HCT116 (cell line): ENCODE measurements around the gene NTN3. TPM values are rescaled to one million over a fixed set of nuclear protein-coding genes. Genes with fewer than 3 reads are reported as not detected.

ENCODE experiments used
- ATAC-seq: fragments of 200-7000 bp; cut with Tn5 transposase; 2 replicates; pipeline ENCODE4 v1.9.1; 2020; ENCODE audit warnings: mild to moderate bottlenecking, moderate library complexity
- BruUV-seq: library from RNA; stranded (reverse); fragments of 400-500 nt; replicated peaks from 2 replicates; lab custom pipeline; 2021; lab: Mats Ljungman, UMichigan
- CTCF ChIA-PET: fragments of 300-600 bp; sonication (Branson Sonifier 250); formaldehyde crosslinking; loops from one replicate; lab custom pipeline; 2021; ENCODE audit warnings: antibody characterized with exemption; lab: Charles Lee
- POLR2A ChIA-PET: fragments of 300-600, 350-600 bp; sonication (Branson Sonifier 250); formaldehyde crosslinking; loops from one replicate; lab custom pipeline; 2021; ENCODE audit warnings: antibody characterized with exemption; lab: Charles Lee
- RAD21 ChIA-PET, 2 experiments: fragments of 300-600 bp; sonication (Branson Sonifier 250); formaldehyde crosslinking; loops; one replicate each; lab custom pipeline; 2023; ENCODE audit warnings: low total read pairs in 2 of 2; ENCODE audit not compliant: uncharacterized antibody in 2 of 2, unreplicated experiment in 2 of 2, low non-redundant PET in 1 of 2; lab: Charles Lee
- DNase-seq: peaks from one replicate; pipeline ENCODE4 v3.0.0-alpha.2; 2010; ENCODE audit warnings: low read depth, low spot score
- H2AFZ ChIP-seq: fragments of 200-600 bp; shearing (Covaris generic), sonication (generic); 2 replicates; pipeline ENCODE4 v1.6.1; 2017; ENCODE audit warnings: low read depth, mixed run types, mixed read lengths, antibody characterized with exemption, low read length; ENCODE audit not compliant: poor library complexity, severe bottlenecking
- H3K27ac ChIP-seq: 2 replicates; pipeline ENCODE4 v1.5.1; 2012; ENCODE audit warnings: low read depth, low read length
- H3K27me3 ChIP-seq: fragments of 200-600 bp; sonication (generic); 2 replicates; pipeline ENCODE4 v1.6.1; 2016; ENCODE audit warnings: mixed run types, low read length, mixed read lengths; ENCODE audit not compliant: insufficient read depth
- H3K36me3 ChIP-seq, 2 experiments: fragments of 200-500 bp in 1 of 2; fragments of 200-600 bp in 1 of 2; sonication (Bioruptor generic) in 1 of 2; sonication (generic) in 1 of 2; 2 replicates each; pipeline versions ENCODE4 v1.5.1 to v1.6.1; 2014 to 2016; ENCODE audit warnings: low read length in 2 of 2, inconsistent platforms in 1 of 2, mixed read lengths in 1 of 2, mixed run types in 1 of 2; ENCODE audit not compliant: insufficient read depth in 2 of 2, control insufficient read depth in 1 of 2
- H3K4me1 ChIP-seq, 2 experiments: fragments of 200-600 bp in 1 of 2; sonication (generic) in 1 of 2; 2 replicates each; pipeline versions ENCODE4 v1.5.1 to v1.6.1; 2012 to 2017; ENCODE audit warnings: low read length in 2 of 2, inconsistent platforms in 1 of 2, mild to moderate bottlenecking in 1 of 2, mixed read lengths in 1 of 2, mixed run types in 1 of 2, moderate library complexity in 1 of 2; ENCODE audit not compliant: insufficient read depth in 2 of 2, control insufficient read depth in 1 of 2
- H3K4me2 ChIP-seq: fragments of 200-600 bp; sonication (generic); 2 replicates; pipeline ENCODE4 v1.6.1; 2017; ENCODE audit warnings: mixed run types, low read length, mixed read lengths
- H3K4me3 ChIP-seq, 2 experiments: fragments of 200-600 bp in 1 of 2; sonication (generic) in 1 of 2; replicated peaks in 1 of 2; 2 replicates each; pipeline ENCODE4 v1.5.1; 2011 to 2016; ENCODE audit warnings: low read length in 2 of 2, control low read depth in 1 of 2, low read depth in 1 of 2, mild to moderate bottlenecking in 1 of 2, mixed read lengths in 1 of 2, mixed run types in 1 of 2
- H3K79me2 ChIP-seq: fragments of 200-600 bp; sonication (generic); 2 replicates; pipeline ENCODE4 v1.6.1; 2017; ENCODE audit warnings: mild to moderate bottlenecking, mixed run types, low read length, moderate library complexity, mixed read lengths; ENCODE audit not compliant: insufficient read depth
- H3K9ac ChIP-seq: fragments of 200-600 bp; sonication (generic); 2 replicates; pipeline ENCODE4 v1.6.1; 2016; ENCODE audit warnings: low read length, mixed read lengths
- H3K9me2 ChIP-seq: fragments of 200-600 bp; sonication (generic), shearing (Covaris generic); 2 replicates; pipeline ENCODE4 v1.6.1; 2017; ENCODE audit warnings: mixed run types, mild to moderate bottlenecking, moderate library complexity; ENCODE audit not compliant: insufficient read depth
- H3K9me3 ChIP-seq, 2 experiments: fragments of 200-500 bp in 1 of 2; fragments of 200-600 bp in 1 of 2; sonication (Bioruptor generic) in 1 of 2; sonication (generic) in 1 of 2; 2 replicates each; pipeline ENCODE4 v1.6.1; 2014 to 2017; ENCODE audit warnings: low read length in 2 of 2, mixed read lengths in 2 of 2, inconsistent platforms in 1 of 2, low read depth in 1 of 2, mild to moderate bottlenecking in 1 of 2, mixed run types in 1 of 2, moderate library complexity in 1 of 2; ENCODE audit not compliant: control insufficient read depth in 1 of 2, insufficient read depth in 1 of 2
- H4K20me1 ChIP-seq: fragments of 200-600 bp; sonication (generic), shearing (Covaris generic); 2 replicates; pipeline ENCODE4 v1.6.1; 2017; ENCODE audit warnings: mixed run types, mild to moderate bottlenecking, moderate library complexity; ENCODE audit not compliant: insufficient read depth
- CBX3 ChIP-seq: IDR thresholded peaks from 2 replicates; pipeline ENCODE4 v1.6.1; 2012; ENCODE audit warnings: low read depth
- ELF1 ChIP-seq: IDR thresholded peaks from 2 replicates; pipeline ENCODE4 v1.6.1; 2012; ENCODE audit warnings: low read depth, borderline replicate concordance
- POLR2AphosphoS5 ChIP-seq: IDR thresholded peaks from 2 replicates; pipeline ENCODE4 v1.6.1; 2011; ENCODE audit warnings: mild to moderate bottlenecking, low read depth, low read length, moderate library complexity
- RAD21 ChIP-seq: IDR thresholded peaks from 2 replicates; pipeline ENCODE4 v1.6.1; 2012; ENCODE audit warnings: low read depth, mild to moderate bottlenecking
- ZFX ChIP-seq: fragments of 450-650 bp; IDR thresholded peaks from 2 replicates; pipeline ENCODE4 v1.6.1; 2017
- intact Hi-C: fragments of 100-400 bp; cut with micrococcal nuclease; formaldehyde crosslinking; loops from 2 replicates; pipeline ENCODE4 v1.10.0; 2022
- total RNA-seq: library from RNA; stranded (reverse); gene quantifications from one replicate; pipeline ENCODE4 v1.2.1, GENCODE V29; 2021; ENCODE audit not compliant: unreplicated experiment
- TF ChIP-seq, protein P1 (sequence below), 3 experiments: fragments of 200-600 bp in 1 of 3; sonication (generic) in 1 of 3; IDR thresholded peaks in 2 of 3; conservative IDR thresholded peaks in 1 of 3; 2 replicates each; pipeline ENCODE4 v1.5.1; 2012 to 2017; ENCODE audit warnings: low read depth in 2 of 3, low read length in 2 of 3, antibody characterized with exemption in 1 of 3, borderline replicate concordance in 1 of 3, control low read depth in 1 of 3, mild to moderate bottlenecking in 1 of 3, mixed read lengths in 1 of 3, mixed run types in 1 of 3, moderate library complexity in 1 of 3; ENCODE audit not compliant: insufficient read depth in 1 of 3
- TF ChIP-seq, protein P2 (sequence below): IDR thresholded peaks from 2 replicates; pipeline ENCODE4 v1.6.1; 2012
- TF ChIP-seq, protein P3 (sequence below): IDR thresholded peaks from 2 replicates; pipeline ENCODE4 v1.6.1; 2012; ENCODE audit warnings: low read depth

NTN3 gene
- total RNA-seq, 1 experiment from 2014 or later, result 0.30 TPM

DNA sequence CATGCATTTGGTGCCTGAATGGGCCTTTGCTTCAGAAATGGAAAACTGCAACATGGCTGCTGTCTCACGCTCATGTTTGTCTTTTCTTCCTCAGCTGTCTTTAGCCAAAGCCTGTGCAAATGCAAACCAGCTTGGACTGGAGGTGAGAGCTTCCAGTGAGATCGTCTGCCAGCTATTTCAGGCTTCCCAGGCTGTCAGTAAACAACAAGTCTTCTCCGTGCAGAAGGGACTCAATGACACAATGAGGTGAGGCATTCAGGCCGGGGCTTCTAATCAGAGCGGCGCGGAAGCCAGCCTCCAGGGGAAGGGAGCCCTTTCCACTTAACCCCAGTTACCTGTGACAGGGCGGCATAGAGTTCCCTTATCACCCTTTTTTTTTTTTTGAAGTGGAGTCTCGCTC lies 27.5 kb upstream of the NTN3 start:
- RAD21 ChIA-PET, result no interaction called here

DNA sequence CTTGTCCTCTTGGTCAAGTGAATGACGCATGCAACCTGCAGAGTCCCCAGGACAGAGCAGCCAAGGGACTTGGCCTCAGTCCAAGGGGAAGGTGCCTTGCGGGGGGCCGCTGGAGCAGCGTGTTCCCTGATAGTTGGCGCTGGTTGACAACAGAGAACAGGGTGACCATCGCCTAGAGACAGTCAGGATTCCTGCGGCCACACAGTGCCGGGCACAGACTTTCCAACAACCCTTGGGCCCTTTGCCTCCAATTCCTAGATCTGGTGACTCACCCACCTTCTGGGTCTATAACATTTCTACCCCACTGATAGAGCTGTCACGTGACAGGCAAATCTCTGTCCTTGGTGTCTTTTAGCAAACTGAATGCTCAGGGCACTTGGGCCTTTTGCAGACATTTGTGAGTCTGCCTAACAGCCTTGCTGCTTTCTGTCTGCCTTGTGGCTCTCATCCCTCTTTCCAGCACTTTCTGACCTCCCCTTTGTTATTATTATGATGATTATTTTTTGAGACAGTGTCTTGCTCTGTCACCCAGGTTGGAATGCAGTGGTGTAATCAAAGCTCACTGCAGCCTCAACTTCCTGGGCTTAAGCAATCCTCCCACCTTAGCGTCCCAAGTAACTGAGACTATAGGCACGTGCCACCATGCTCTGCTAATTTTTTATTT lies 23.0 kb upstream of the NTN3 start:
- Histone ChIP-seq H3K27ac (no peak overlapping the region), H3K4me1 (no peaks in the 10 kb centered on the region), H3K36me3 (peaks cover 72 to 75% of the 10 kb centered on the region in 2 experiments), H3K9ac (no peak overlapping the region), H3K9me2 (no peaks in the 10 kb centered on the region), H3K79me2 (peaks cover 22% of the 10 kb centered on the region), H3K4me2 (no peak overlapping the region), H4K20me1 (0 out of 2 replicates have a peak, but pooled peaks cover 3% of the 10 kb centered on the region), H2AFZ (no peak overlapping the region), H3K4me3 (no peak overlapping the region), H3K27me3 (no peaks in the 10 kb centered on the region), H3K9me3 (no peaks in the 10 kb centered on the region)
- intact Hi-C loops, result no loop called here
- POLR2A ChIA-PET, result no interaction called here
- TF ChIP-seq ZFX (no peak), POLR2AphosphoS5 (no peak), CBX3 (no peak), RAD21 (no peak)
- TF ChIP-seq, protein P1, sequence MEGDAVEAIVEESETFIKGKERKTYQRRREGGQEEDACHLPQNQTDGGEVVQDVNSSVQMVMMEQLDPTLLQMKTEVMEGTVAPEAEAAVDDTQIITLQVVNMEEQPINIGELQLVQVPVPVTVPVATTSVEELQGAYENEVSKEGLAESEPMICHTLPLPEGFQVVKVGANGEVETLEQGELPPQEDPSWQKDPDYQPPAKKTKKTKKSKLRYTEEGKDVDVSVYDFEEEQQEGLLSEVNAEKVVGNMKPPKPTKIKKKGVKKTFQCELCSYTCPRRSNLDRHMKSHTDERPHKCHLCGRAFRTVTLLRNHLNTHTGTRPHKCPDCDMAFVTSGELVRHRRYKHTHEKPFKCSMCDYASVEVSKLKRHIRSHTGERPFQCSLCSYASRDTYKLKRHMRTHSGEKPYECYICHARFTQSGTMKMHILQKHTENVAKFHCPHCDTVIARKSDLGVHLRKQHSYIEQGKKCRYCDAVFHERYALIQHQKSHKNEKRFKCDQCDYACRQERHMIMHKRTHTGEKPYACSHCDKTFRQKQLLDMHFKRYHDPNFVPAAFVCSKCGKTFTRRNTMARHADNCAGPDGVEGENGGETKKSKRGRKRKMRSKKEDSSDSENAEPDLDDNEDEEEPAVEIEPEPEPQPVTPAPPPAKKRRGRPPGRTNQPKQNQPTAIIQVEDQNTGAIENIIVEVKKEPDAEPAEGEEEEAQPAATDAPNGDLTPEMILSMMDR (IDR thresholded peaks at IDR 0.05 in 2 of 3, conservative IDR thresholded peaks at IDR 0.05 in 1 of 3; ENCODE audit: borderline replicate concordance in 1 of 3, insufficient read depth in 1 of 3, low read depth in 2 of 3, low read length in 2 of 3), result no peak
- TF ChIP-seq, protein P2, sequence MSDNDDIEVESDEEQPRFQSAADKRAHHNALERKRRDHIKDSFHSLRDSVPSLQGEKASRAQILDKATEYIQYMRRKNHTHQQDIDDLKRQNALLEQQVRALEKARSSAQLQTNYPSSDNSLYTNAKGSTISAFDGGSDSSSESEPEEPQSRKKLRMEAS, result no peak
- DNase-seq (no peak), ATAC-seq (no peak)
- CTCF ChIA-PET, result no interaction called here
- RAD21 ChIA-PET, result no interaction called here
- BruUV-seq, result no TSS peak

More for the DNA sequence above, 27.5 kb upstream of the NTN3 start:
- H3K79me2 ChIP-seq, result peaks cover 35% of the 10 kb centered on the region
- H3K4me3 ChIP-seq, result no peak overlapping the region
- no peak overlapping the region for H3K9ac ChIP-seq
- no peaks in the 10 kb centered on the region for H3K9me3 ChIP-seq
- CTCF ChIA-PET, result no interaction called here
- no peak for DNase-seq
- TF ChIP-seq ELF1, result no peak
- TF ChIP-seq, protein P3, sequence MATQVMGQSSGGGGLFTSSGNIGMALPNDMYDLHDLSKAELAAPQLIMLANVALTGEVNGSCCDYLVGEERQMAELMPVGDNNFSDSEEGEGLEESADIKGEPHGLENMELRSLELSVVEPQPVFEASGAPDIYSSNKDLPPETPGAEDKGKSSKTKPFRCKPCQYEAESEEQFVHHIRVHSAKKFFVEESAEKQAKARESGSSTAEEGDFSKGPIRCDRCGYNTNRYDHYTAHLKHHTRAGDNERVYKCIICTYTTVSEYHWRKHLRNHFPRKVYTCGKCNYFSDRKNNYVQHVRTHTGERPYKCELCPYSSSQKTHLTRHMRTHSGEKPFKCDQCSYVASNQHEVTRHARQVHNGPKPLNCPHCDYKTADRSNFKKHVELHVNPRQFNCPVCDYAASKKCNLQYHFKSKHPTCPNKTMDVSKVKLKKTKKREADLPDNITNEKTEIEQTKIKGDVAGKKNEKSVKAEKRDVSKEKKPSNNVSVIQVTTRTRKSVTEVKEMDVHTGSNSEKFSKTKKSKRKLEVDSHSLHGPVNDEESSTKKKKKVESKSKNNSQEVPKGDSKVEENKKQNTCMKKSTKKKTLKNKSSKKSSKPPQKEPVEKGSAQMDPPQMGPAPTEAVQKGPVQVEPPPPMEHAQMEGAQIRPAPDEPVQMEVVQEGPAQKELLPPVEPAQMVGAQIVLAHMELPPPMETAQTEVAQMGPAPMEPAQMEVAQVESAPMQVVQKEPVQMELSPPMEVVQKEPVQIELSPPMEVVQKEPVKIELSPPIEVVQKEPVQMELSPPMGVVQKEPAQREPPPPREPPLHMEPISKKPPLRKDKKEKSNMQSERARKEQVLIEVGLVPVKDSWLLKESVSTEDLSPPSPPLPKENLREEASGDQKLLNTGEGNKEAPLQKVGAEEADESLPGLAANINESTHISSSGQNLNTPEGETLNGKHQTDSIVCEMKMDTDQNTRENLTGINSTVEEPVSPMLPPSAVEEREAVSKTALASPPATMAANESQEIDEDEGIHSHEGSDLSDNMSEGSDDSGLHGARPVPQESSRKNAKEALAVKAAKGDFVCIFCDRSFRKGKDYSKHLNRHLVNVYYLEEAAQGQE, result no peak
- BruUV-seq, result no TSS peak
- no peak overlapping the region for H3K4me2 ChIP-seq
- no peak for ATAC-seq
- intact Hi-C loops, result no loop called here
- no peak overlapping the region for H3K27ac ChIP-seq
- no peaks in the 10 kb centered on the region for H3K4me1 ChIP-seq
- POLR2A ChIA-PET, result no interaction called here
- H4K20me1 ChIP-seq, result 0 out of 2 replicates have a peak, but pooled peaks cover 3% of the 10 kb centered on the region
- H3K9me2 ChIP-seq, result no peaks in the 10 kb centered on the region
- H3K27me3 ChIP-seq, result no peaks in the 10 kb centered on the region
- H2AFZ ChIP-seq, result no peak overlapping the region
- peaks cover 54 to 58% of the 10 kb centered on the region in 2 experiments for H3K36me3 ChIP-seq
